Activated T-cell treated with anti-CD3 and anti-CD28 coated beads, Interleukin-2, amount 50 U/mL, for 72 hours (primary cell): ENCODE data around the gene PCDHGB2. TPM values are rescaled to one million over a fixed set of nuclear protein-coding genes. Genes with fewer than 3 reads are reported as not detected.
"Not testable (repeated sequence)": the region's sequence is repeated elsewhere in the genome, so short reads cannot be mapped to it uniquely, and the experiment has no call there.

Experiments
- ATAC-seq, 2 donors: fragments of 150-1000 bp; cut with Tn5 transposase; replicated peaks in 1 of 2; 2 replicates each; pipeline ENCODE4 v1.10.0; 2021; ENCODE audit warnings: moderate library complexity in 2 of 2, mild to moderate bottlenecking in 1 of 2
- DNase-seq, 2 donors: peaks; one replicate each; pipeline ENCODE4 v3.0.0; 2021 to 2022; ENCODE audit warnings: mixed read lengths in 1 of 2
- H3K27ac Mint-ChIP-seq: one replicate; pipeline ENCODE4 v1.8.0; 2022; ENCODE audit warnings: mild to moderate bottlenecking, moderate library complexity, mixed read lengths
- H3K27me3 Mint-ChIP-seq: one replicate; pipeline ENCODE4 v1.8.0; 2022; ENCODE audit warnings: low read depth, mixed read lengths
- H3K36me3 Mint-ChIP-seq, 2 donors: one replicate each; pipeline ENCODE4 v1.8.0; 2022; ENCODE audit warnings: mixed read lengths in 2 of 2, mild to moderate bottlenecking in 1 of 2; ENCODE audit not compliant: insufficient read depth in 2 of 2
- H3K4me1 Mint-ChIP-seq: one replicate; pipeline ENCODE4 v1.8.0; 2022; ENCODE audit warnings: low read depth, mixed read lengths
- H3K4me3 Mint-ChIP-seq, 2 donors: one replicate each; pipeline ENCODE4 v1.8.0; 2022; ENCODE audit warnings: mild to moderate bottlenecking in 2 of 2, mixed read lengths in 2 of 2, moderate library complexity in 2 of 2
- H3K9me3 Mint-ChIP-seq, 2 donors: one replicate each; pipeline ENCODE4 v1.8.0; 2022; ENCODE audit warnings: mixed read lengths in 2 of 2
- total RNA-seq, 2 donors: library from RNA; stranded (reverse); gene quantifications; one replicate each; pipeline ENCODE4 v1.2.3, GENCODE V29; 2022

PCDHGB2 gene
- total RNA-seq, result under 1 TPM; 0.28 to 0.34 TPM

GRCh38 chr5:141359790-141360426 lies at the start of gene PCDHGB2:
PCDHGB2 (plus strand) TSS chr5:141359994; CDS start chr5:141360136, 142 bp downstream.
- H3K36me3 Mint-ChIP-seq, result peaks cover 30 to 33% of the 10 kb centered on the region in 2 donors
- H3K27me3 Mint-ChIP-seq, result peaks cover 92% of the 10 kb centered on the region
- H3K27ac Mint-ChIP-seq, result peak within 1 kb of the TSS; percentile 30
- H3K9me3 Mint-ChIP-seq, result peaks cover 8 to 9% of the 10 kb centered on the region in 2 donors
- peaks cover 6% of the 10 kb centered on the region for H3K4me1 Mint-ChIP-seq
- DNase-seq (no peak), ATAC-seq (peak; percentile 37 to 42)
- H3K4me3 Mint-ChIP-seq, result peak within 1 kb of the TSS; percentile 80 to 81

- ATAC-seq, result no peak
- Mint-ChIP-seq H3K4me3 (no peak overlapping the region), H3K27ac (peak overlapping the region; percentile 19), H3K4me1 (peaks cover 12% of the 10 kb centered on the region), H3K36me3 (peaks cover 40 to 50% of the 10 kb centered on the region in 2 donors), H3K9me3 (peaks cover 25 to 34% of the 10 kb centered on the region in 2 donors), H3K27me3 (no peaks in the 10 kb centered on the region)
- no peak for DNase-seq
Measured at GRCh38 chr5:141313711-141314110, 46.1 kb upstream of the PCDHGB2 start.

GRCh38 chr5:141316963-141317362 lies 42.8 kb upstream of the PCDHGB2 start:
- Mint-ChIP-seq H3K9me3 (peaks cover 30 to 32% of the 10 kb centered on the region in 2 donors), H3K4me1 (peaks cover 38% of the 10 kb centered on the region), H3K36me3 (peaks cover 44 to 66% of the 10 kb centered on the region in 2 donors)
- H3K27ac Mint-ChIP-seq, DNase-seq, H3K4me3 Mint-ChIP-seq, ATAC-seq, H3K27me3 Mint-ChIP-seq: not testable (repeated sequence)

- no peak for DNase-seq
- peaks cover 41 to 59% of the 10 kb centered on the region in 2 donors for H3K36me3 Mint-ChIP-seq
- H3K27me3 Mint-ChIP-seq, result no peaks in the 10 kb centered on the region
- peak overlapping the region; percentile 95 for H3K27ac Mint-ChIP-seq
- peaks cover 24 to 25% of the 10 kb centered on the region in 2 donors for H3K9me3 Mint-ChIP-seq
- ATAC-seq, result no peak
- peaks cover 38% of the 10 kb centered on the region for H3K4me1 Mint-ChIP-seq
- peak overlapping the region; percentile 90 to 100 for H3K4me3 Mint-ChIP-seq
Measured at GRCh38 chr5:141319202-141319601, 40.6 kb upstream of the PCDHGB2 start.

DNA sequence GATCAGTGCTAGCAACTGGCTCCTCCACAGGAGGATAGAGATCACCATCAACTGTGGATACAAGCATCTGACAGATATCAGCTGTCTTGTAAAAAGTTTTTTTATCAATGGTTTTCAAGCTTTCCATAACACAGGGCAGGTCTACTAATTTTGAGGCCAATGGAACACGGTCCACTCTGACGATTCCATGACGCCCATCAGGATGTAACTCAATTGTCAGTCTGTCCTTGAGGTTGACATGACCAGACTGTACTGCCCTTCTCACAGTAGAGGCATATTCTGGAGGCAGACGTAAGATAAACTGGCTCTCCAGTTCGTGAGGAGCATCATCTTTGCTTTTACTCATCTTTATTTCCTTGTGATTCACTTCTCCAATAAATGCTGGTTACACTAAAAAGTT lies 40.1 kb upstream of the PCDHGB2 start:
- DNase-seq (no peak), ATAC-seq (no peak)
- Mint-ChIP-seq H3K9me3 (peaks cover 23 to 25% of the 10 kb centered on the region in 2 donors), H3K4me3 (peak overlapping the region; percentile 90 to 100), H3K27ac (peak overlapping the region; percentile 95), H3K36me3 (peaks cover 39 to 59% of the 10 kb centered on the region in 2 donors), H3K27me3 (no peaks in the 10 kb centered on the region), H3K4me1 (peaks cover 38% of the 10 kb centered on the region)

DNA sequence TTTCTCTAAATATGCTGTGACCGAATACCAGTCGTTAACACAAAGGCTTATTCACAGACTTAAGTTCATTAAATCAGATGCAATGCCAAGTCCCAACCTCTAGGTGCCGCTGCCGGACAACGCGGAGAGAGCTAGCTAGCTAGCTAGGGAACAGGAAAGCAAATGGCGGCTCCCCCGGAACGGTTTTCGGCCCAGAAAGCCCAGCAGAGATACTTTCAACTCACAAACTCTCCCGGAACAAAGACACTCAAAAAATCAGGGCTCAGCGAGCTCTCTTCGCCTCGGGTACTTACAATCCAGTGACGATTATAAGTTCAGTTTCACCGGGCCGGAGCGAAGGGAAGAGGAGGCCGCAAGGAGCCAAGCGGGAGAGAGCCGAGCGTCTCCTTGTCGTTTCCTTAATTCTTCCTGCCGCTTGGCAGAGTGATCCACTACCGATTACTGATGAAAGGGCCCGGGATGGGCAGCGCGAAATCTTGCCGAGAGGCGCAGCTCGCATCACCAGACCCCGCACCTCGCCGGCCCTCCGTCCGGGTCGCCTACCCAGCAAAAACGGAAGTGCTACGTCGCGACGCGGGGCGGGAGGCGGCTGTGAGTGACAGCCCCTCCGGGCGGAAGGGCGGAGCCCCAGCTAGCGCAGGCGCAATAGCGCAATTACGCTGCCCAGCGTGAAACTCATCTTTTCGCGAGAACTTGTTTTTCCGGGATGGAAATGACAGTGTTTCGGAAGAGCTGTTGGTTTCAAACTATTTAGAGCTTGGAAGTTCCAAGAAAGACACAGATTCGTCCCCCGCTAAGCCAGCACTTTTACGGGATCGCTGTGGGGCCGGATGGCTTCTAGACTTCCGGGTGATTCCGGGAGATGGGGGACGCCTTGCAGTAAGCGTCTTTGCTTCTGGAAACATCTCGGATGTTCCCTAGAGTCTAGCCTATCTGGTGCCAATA lies 39.3 kb upstream of the PCDHGB2 start, which contains the start of gene TAF7:
Gene TAF7 (minus strand): TSS at position 560 of the 945 bp plus-strand sequence. CDS start 740 bp downstream, outside the sequence.
- no peaks in the 10 kb centered on the region for H3K27me3 Mint-ChIP-seq
- peak within 1 kb of the TSS; percentile 95 for H3K27ac Mint-ChIP-seq
- ATAC-seq (peak; percentile 96 to 98), DNase-seq (peak; percentile 94 to 96)
- H3K4me3 Mint-ChIP-seq, result peak within 1 kb of the TSS; percentile 90 to 100
- peaks cover 15 to 20% of the 10 kb centered on the region in 2 donors for H3K9me3 Mint-ChIP-seq
- H3K4me1 Mint-ChIP-seq, result peaks cover 37% of the 10 kb centered on the region
- peaks cover 32 to 52% of the 10 kb centered on the region in 2 donors for H3K36me3 Mint-ChIP-seq

DNA sequence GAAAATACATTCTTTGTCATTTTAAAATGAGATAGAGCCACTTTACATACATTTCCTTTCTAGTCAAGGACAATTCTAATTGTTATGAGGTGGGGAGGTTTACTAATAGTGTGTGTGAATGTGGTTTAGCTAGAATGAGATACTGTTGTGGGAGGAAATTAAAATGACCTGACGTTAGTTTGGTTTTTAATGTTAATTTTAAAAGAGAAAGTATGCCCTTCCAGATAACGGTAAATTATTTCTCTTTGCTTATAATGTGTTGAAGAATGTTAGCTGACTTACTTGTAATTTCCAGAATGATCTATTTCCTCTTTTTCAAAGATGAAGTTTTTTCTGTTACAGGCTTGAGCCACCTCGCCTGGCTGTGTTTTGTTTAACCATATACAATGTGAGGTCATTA lies 37.5 kb upstream of the PCDHGB2 start:
- Mint-ChIP-seq H3K27me3 (no peaks in the 10 kb centered on the region), H3K36me3 (peaks cover 36 to 42% of the 10 kb centered on the region in 2 donors), H3K4me1 (peaks cover 46% of the 10 kb centered on the region), H3K27ac (no peak overlapping the region), H3K4me3 (peak overlapping the region in 1 of 2 donors; percentile 57), H3K9me3 (peaks cover 14 to 17% of the 10 kb centered on the region in 2 donors)
- ATAC-seq, result no peak
- no peak for DNase-seq

- Mint-ChIP-seq H3K9me3 (peaks cover 2 to 5% of the 10 kb centered on the region in 2 donors), H3K4me1 (peaks cover 19% of the 10 kb centered on the region), H3K4me3 (peak overlapping the region; percentile 94 to 98), H3K36me3 (peaks cover 11 to 14% of the 10 kb centered on the region in 2 donors), H3K27ac (peak overlapping the region; percentile 93), H3K27me3 (peaks cover 13% of the 10 kb centered on the region)
- ATAC-seq (peak; percentile 91 to 93), DNase-seq (peak; percentile 65 to 76)
Measured at GRCh38 chr5:141326088-141326854, 33.5 kb upstream of the PCDHGB2 start.

- Mint-ChIP-seq H3K4me1 (peaks cover 12% of the 10 kb centered on the region), H3K27ac (no peak overlapping the region), H3K27me3 (peaks cover 27% of the 10 kb centered on the region), H3K4me3 (no peak overlapping the region), H3K36me3 (peaks cover 9 to 17% of the 10 kb centered on the region in 2 donors), H3K9me3 (peaks cover 6 to 12% of the 10 kb centered on the region in 2 donors)
- peak in 1 of 2 donors; percentile 33 for DNase-seq
- ATAC-seq, result peak; percentile 30 to 54
Measured at GRCh38 chr5:141328231-141328630, 31.6 kb upstream of the PCDHGB2 start.

DNA sequence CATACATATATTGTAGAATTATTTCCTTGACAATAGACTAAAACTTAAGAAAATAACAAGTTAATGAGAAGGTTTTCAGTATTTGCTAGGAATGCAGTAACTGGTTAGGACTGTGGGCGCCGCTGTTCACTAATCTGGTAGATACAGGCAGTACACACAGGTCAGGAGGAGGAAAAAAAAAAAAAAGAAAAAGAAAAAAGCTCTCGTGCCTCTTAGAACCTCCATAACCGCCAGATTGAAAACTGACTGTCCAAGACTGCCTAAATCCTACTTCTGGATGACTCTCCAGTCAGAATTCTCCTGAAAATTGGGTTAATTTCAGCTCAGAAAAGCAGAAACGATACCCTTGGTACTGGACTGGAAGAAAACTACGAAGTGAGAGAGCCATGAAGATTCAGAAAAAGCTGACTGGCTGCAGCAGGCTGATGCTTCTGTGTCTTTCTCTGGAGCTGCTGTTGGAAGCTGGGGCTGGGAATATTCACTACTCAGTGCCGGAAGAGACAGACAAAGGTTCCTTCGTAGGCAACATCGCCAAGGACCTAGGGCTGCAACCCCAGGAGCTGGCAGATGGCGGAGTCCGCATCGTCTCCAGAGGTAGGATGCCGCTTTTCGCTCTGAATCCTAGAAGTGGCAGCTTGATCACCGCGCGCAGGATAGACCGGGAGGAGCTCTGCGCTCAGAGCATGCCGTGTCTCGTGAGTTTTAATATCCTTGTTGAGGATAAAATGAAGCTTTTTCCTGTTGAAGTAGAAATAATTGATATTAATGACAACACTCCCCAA lies 29.3 kb upstream of the PCDHGB2 start, which contains the start of gene PCDHGA1:
Gene PCDHGA1 (plus strand): TSS at position 216 of the 782 bp plus-strand sequence.
- Mint-ChIP-seq H3K9me3 (peaks cover 6 to 15% of the 10 kb centered on the region in 2 donors), H3K36me3 (peaks cover 18 to 23% of the 10 kb centered on the region in 2 donors), H3K27ac (no peak within 1 kb of the TSS), H3K4me1 (peaks cover 12% of the 10 kb centered on the region), H3K4me3 (peak within 1 kb of the TSS; percentile 49 to 58), H3K27me3 (peaks cover 49% of the 10 kb centered on the region)
- ATAC-seq (peak; percentile 39 to 48), DNase-seq (peak; percentile 15 to 39)

- Mint-ChIP-seq H3K27me3 (peaks cover 56% of the 10 kb centered on the region), H3K36me3 (peaks cover 18 to 19% of the 10 kb centered on the region in 2 donors), H3K9me3 (peaks cover 6 to 19% of the 10 kb centered on the region in 2 donors)
- DNase-seq, H3K4me3 Mint-ChIP-seq, ATAC-seq, H3K4me1 Mint-ChIP-seq, H3K27ac Mint-ChIP-seq: not testable (repeated sequence)
Measured at GRCh38 chr5:141332571-141332970, 27.2 kb upstream of the PCDHGB2 start.
